HEK293 (cell line): ENCODE results near the gene SMC6.

Experiments used
- GLI2 ChIP-seq: fragments of 450-650 bp; formaldehyde crosslinking; IDR thresholded peaks from 2 replicates; pipeline ENCODE4; 2017; ENCODE audit warnings: missing biosample characterization, missing genetic modification characterization, low read depth, borderline replicate concordance
- ZBTB7A ChIP-seq: fragments of 450-650 bp; formaldehyde crosslinking; IDR thresholded peaks from 2 replicates; pipeline ENCODE4 v1.5.1; 2016; ENCODE audit warnings: low read depth, missing biosample characterization, missing genetic modification characterization
- ZNF174 ChIP-seq: fragments of 450-650 bp; formaldehyde crosslinking; IDR thresholded peaks from 2 replicates; pipeline ENCODE4 v1.5.0; 2017; ENCODE audit warnings: missing biosample characterization, mild to moderate bottlenecking, missing genetic modification characterization
- ZNF274 ChIP-seq, 2 experiments: fragments of 200-500 bp in 1 of 2; fragments of 450-650 bp in 1 of 2; sonication (Bioruptor generic) in 1 of 2; formaldehyde crosslinking in 1 of 2; IDR thresholded peaks; 2 replicates each; pipeline versions ENCODE4 v1.5.1 to v1.6.1; 2014 to 2016; ENCODE audit warnings: borderline replicate concordance in 1 of 2, inconsistent platforms in 1 of 2, low read length in 1 of 2, missing biosample characterization in 1 of 2, missing genetic modification characterization in 1 of 2
- ZNF48 ChIP-seq: fragments of 450-650 bp; formaldehyde crosslinking; IDR thresholded peaks from 2 replicates; pipeline ENCODE4 v1.5.1; 2016; ENCODE audit warnings: missing biosample characterization, missing genetic modification characterization
- TF ChIP-seq, protein P1 (sequence below): fragments of 450-650 bp; IDR thresholded peaks from 2 replicates; pipeline ENCODE4 v1.5.1; 2018; ENCODE audit warnings: missing biosample characterization, missing genetic modification characterization
- TF ChIP-seq, protein P2 (sequence below): fragments of 450-650 bp; formaldehyde crosslinking; IDR thresholded peaks from 2 replicates; pipeline ENCODE4 v1.5.1; 2016; ENCODE audit warnings: missing biosample characterization, missing genetic modification characterization, borderline replicate concordance
- TF ChIP-seq, protein P3 (sequence below): fragments of 450-650 bp; formaldehyde crosslinking; IDR thresholded peaks from 2 replicates; pipeline ENCODE4 v1.5.1; 2016; ENCODE audit warnings: missing biosample characterization, missing genetic modification characterization
- TF ChIP-seq, protein P4 (sequence below): fragments of 450-650 bp; formaldehyde crosslinking; IDR thresholded peaks from 2 replicates; pipeline ENCODE4 v1.5.1; 2016; ENCODE audit warnings: missing biosample characterization, missing genetic modification characterization
- TF ChIP-seq, protein P5 (sequence below): fragments of 450-650 bp; formaldehyde crosslinking; IDR thresholded peaks from 2 replicates; pipeline ENCODE4 v1.5.1; 2017; ENCODE audit warnings: missing biosample characterization, missing genetic modification characterization
- TF ChIP-seq, protein P6 (sequence below): fragments of 450-650 bp; formaldehyde crosslinking; IDR thresholded peaks from 2 replicates; pipeline ENCODE4 v1.5.1; 2017; ENCODE audit warnings: missing biosample characterization, mild to moderate bottlenecking, missing genetic modification characterization, moderate library complexity
- TF ChIP-seq, protein P7 (sequence below): fragments of 450-650 bp; formaldehyde crosslinking; IDR thresholded peaks from 2 replicates; pipeline ENCODE4 v1.5.1; 2016; ENCODE audit warnings: missing biosample characterization, missing genetic modification characterization

DNA sequence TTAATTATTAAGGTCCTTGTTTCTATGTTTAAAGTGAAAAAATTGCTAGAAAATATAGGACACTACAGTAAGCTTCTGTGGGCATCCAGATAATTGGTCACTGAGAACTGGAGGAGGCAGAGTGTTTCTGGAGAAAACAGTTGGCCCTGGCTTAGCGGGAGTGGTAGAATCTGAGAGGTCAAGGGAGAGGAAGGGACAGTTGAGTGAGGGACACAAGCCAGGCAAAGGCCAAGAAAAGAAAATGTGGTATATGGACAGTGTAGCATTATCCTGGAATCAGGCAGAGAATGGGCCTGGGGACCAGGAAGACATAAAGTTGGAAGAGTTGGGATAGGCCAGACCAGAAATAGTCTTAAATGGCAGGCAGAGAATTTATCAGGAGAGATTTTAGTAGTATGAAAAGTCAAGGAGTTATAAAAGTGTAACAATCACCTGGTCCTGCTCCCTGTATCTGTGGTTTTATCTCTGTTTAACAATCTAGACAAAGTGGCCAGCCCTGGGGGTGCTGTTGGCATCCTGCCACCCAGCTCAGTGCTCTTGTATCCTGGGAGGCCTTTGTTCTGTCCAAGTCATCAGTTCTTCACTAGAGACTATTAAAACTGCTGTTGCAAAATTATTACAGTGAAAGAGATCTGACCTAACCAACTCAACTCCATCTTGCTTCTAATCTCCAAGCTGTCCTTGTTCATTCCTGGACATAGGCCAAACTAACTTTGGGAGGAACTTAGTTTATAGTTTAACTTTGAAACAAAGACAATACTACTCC, 47.3 kb upstream of the SMC6 start:
- no peak for TF ChIP-seq ZNF274 (IDR thresholded peaks at IDR 0.05; ENCODE audit: low read length)
- no peak for TF ChIP-seq ZNF274 (tag by site-specific recombination; IDR thresholded peaks at IDR 0.05; ENCODE audit: borderline replicate concordance)
- TF ChIP-seq GLI2 = no peak
- TF ChIP-seq, protein P1, sequence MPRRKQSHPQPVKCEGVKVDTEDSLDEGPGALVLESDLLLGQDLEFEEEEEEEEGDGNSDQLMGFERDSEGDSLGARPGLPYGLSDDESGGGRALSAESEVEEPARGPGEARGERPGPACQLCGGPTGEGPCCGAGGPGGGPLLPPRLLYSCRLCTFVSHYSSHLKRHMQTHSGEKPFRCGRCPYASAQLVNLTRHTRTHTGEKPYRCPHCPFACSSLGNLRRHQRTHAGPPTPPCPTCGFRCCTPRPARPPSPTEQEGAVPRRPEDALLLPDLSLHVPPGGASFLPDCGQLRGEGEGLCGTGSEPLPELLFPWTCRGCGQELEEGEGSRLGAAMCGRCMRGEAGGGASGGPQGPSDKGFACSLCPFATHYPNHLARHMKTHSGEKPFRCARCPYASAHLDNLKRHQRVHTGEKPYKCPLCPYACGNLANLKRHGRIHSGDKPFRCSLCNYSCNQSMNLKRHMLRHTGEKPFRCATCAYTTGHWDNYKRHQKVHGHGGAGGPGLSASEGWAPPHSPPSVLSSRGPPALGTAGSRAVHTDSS (tag by site-specific recombination) = no peak
- TF ChIP-seq ZBTB7A (tag by site-specific recombination) = no peak
- TF ChIP-seq ZNF48 = no peak
- TF ChIP-seq, protein P2, sequence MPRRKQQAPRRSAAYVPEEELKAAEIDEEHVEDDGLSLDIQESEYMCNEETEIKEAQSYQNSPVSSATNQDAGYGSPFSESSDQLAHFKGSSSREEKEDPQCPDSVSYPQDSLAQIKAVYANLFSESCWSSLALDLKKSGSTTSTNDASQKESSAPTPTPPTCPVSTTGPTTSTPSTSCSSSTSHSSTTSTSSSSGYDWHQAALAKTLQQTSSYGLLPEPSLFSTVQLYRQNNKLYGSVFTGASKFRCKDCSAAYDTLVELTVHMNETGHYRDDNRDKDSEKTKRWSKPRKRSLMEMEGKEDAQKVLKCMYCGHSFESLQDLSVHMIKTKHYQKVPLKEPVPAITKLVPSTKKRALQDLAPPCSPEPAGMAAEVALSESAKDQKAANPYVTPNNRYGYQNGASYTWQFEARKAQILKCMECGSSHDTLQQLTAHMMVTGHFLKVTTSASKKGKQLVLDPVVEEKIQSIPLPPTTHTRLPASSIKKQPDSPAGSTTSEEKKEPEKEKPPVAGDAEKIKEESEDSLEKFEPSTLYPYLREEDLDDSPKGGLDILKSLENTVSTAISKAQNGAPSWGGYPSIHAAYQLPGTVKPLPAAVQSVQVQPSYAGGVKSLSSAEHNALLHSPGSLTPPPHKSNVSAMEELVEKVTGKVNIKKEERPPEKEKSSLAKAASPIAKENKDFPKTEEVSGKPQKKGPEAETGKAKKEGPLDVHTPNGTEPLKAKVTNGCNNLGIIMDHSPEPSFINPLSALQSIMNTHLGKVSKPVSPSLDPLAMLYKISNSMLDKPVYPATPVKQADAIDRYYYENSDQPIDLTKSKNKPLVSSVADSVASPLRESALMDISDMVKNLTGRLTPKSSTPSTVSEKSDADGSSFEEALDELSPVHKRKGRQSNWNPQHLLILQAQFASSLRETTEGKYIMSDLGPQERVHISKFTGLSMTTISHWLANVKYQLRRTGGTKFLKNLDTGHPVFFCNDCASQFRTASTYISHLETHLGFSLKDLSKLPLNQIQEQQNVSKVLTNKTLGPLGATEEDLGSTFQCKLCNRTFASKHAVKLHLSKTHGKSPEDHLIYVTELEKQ (tag by site-specific recombination) = no peak
- TF ChIP-seq, protein P3, sequence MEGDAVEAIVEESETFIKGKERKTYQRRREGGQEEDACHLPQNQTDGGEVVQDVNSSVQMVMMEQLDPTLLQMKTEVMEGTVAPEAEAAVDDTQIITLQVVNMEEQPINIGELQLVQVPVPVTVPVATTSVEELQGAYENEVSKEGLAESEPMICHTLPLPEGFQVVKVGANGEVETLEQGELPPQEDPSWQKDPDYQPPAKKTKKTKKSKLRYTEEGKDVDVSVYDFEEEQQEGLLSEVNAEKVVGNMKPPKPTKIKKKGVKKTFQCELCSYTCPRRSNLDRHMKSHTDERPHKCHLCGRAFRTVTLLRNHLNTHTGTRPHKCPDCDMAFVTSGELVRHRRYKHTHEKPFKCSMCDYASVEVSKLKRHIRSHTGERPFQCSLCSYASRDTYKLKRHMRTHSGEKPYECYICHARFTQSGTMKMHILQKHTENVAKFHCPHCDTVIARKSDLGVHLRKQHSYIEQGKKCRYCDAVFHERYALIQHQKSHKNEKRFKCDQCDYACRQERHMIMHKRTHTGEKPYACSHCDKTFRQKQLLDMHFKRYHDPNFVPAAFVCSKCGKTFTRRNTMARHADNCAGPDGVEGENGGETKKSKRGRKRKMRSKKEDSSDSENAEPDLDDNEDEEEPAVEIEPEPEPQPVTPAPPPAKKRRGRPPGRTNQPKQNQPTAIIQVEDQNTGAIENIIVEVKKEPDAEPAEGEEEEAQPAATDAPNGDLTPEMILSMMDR (tag by site-specific recombination) = no peak
- TF ChIP-seq, protein P4, sequence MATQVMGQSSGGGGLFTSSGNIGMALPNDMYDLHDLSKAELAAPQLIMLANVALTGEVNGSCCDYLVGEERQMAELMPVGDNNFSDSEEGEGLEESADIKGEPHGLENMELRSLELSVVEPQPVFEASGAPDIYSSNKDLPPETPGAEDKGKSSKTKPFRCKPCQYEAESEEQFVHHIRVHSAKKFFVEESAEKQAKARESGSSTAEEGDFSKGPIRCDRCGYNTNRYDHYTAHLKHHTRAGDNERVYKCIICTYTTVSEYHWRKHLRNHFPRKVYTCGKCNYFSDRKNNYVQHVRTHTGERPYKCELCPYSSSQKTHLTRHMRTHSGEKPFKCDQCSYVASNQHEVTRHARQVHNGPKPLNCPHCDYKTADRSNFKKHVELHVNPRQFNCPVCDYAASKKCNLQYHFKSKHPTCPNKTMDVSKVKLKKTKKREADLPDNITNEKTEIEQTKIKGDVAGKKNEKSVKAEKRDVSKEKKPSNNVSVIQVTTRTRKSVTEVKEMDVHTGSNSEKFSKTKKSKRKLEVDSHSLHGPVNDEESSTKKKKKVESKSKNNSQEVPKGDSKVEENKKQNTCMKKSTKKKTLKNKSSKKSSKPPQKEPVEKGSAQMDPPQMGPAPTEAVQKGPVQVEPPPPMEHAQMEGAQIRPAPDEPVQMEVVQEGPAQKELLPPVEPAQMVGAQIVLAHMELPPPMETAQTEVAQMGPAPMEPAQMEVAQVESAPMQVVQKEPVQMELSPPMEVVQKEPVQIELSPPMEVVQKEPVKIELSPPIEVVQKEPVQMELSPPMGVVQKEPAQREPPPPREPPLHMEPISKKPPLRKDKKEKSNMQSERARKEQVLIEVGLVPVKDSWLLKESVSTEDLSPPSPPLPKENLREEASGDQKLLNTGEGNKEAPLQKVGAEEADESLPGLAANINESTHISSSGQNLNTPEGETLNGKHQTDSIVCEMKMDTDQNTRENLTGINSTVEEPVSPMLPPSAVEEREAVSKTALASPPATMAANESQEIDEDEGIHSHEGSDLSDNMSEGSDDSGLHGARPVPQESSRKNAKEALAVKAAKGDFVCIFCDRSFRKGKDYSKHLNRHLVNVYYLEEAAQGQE (tag by site-specific recombination) = no peak
- TF ChIP-seq, protein P5, sequence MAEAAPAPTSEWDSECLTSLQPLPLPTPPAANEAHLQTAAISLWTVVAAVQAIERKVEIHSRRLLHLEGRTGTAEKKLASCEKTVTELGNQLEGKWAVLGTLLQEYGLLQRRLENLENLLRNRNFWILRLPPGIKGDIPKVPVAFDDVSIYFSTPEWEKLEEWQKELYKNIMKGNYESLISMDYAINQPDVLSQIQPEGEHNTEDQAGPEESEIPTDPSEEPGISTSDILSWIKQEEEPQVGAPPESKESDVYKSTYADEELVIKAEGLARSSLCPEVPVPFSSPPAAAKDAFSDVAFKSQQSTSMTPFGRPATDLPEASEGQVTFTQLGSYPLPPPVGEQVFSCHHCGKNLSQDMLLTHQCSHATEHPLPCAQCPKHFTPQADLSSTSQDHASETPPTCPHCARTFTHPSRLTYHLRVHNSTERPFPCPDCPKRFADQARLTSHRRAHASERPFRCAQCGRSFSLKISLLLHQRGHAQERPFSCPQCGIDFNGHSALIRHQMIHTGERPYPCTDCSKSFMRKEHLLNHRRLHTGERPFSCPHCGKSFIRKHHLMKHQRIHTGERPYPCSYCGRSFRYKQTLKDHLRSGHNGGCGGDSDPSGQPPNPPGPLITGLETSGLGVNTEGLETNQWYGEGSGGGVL (tag by site-specific recombination) = no peak
- TF ChIP-seq, protein P6, sequence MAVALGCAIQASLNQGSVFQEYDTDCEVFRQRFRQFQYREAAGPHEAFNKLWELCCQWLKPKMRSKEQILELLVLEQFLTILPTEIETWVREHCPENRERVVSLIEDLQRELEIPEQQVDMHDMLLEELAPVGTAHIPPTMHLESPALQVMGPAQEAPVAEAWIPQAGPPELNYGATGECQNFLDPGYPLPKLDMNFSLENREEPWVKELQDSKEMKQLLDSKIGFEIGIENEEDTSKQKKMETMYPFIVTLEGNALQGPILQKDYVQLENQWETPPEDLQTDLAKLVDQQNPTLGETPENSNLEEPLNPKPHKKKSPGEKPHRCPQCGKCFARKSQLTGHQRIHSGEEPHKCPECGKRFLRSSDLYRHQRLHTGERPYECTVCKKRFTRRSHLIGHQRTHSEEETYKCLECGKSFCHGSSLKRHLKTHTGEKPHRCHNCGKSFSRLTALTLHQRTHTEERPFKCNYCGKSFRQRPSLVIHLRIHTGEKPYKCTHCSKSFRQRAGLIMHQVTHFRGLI (tag by site-specific recombination) = no peak
- no peak for TF ChIP-seq ZNF174 (tag by site-specific recombination)
- TF ChIP-seq, protein P7, sequence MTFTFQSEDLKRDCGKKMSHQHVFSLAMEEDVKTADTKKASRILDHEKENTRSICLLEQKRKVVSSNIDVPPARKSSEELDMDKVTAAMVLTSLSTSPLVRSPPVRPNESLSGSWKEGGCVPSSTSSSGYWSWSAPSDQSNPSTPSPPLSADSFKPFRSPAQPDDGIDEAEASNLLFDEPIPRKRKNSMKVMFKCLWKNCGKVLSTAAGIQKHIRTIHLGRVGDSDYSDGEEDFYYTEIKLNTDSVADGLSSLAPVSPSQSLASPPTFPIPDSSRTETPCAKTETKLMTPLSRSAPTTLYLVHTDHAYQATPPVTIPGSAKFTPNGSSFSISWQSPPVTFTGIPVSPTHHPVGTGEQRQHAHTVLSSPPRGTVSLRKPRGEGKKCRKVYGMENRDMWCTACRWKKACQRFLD (tag by site-specific recombination) = no peak
